Measurements from ENCODE around the gene COG3. TPM values are rescaled to one million over a fixed set of nuclear protein-coding genes. Genes with fewer than 3 reads are reported as not detected.
"Not testable (repeated sequence)": the region's sequence is repeated elsewhere in the genome, so short reads cannot be mapped to it uniquely, and the experiment has no call there.

COG3 gene
- total RNA-seq, 1 donor from 2014 or later: 19.1 TPM

DNA sequence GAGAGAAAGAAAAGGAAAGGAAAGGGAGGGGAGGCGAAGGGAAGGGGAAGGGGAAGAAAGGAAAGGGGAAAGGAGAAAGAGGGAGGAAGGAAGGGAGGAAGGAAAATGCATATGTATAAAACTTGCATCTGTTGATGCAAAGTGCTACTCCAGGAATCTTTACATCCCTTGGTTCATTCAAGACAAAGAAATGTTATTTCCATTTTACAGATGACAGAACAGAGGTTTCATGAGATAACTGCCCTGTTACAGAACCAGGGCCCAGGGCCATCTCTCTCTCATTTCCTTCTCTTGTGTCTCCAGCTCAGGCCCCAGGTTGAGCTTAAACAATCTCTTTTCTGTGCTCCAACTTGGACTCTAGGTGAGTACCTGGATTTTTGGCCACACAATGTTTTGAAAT is 44.8 kb upstream of the COG3 start:
- Mint-ChIP-seq H3K4me1 (peaks cover 17% of the 10 kb centered on the region), H3K27me3 (ENCODE audit: low read depth) (no peaks in the 10 kb centered on the region), H3K27ac (ENCODE audit: unreplicated experiment) (no peak overlapping the region), H3K36me3 (ENCODE audit: low read depth) (no peaks in the 10 kb centered on the region), H3K9me3 (no peaks in the 10 kb centered on the region), H3K4me3 (peak overlapping the region; percentile 77)
- no peak for TF ChIP-seq CTCF (conservative IDR thresholded peaks at IDR 0.05)
- DNase-seq (ENCODE audit: low read depth, low spot score): no peak

- Mint-ChIP-seq H3K27ac (ENCODE audit: unreplicated experiment) (no peak overlapping the region), H3K4me1 (peaks cover 4% of the 10 kb centered on the region), H3K27me3 (ENCODE audit: low read depth) (no peaks in the 10 kb centered on the region), H3K36me3 (ENCODE audit: low read depth) (no peaks in the 10 kb centered on the region), H3K9me3 (no peaks in the 10 kb centered on the region), H3K4me3 (peak overlapping the region; percentile 63)
- DNase-seq (ENCODE audit: low read depth, low spot score): no peak
- TF ChIP-seq CTCF (conservative IDR thresholded peaks at IDR 0.05): no peak
Observed at GRCh38 chr13:45422731-45423292, 41.9 kb upstream of the COG3 start.

GRCh38 chr13:45426056-45426841 is 38.5 kb upstream of the COG3 start:
- not testable (repeated sequence) for DNase-seq (ENCODE audit: low read depth, low spot score)

GRCh38 chr13:45432737-45433380 is 31.9 kb upstream of the COG3 start:
- no peak overlapping the region for H3K27ac Mint-ChIP-seq (ENCODE audit: unreplicated experiment)
- H3K4me3 Mint-ChIP-seq: no peak overlapping the region
- H3K9me3 Mint-ChIP-seq: no peaks in the 10 kb centered on the region
- H3K36me3 Mint-ChIP-seq (ENCODE audit: low read depth): no peaks in the 10 kb centered on the region
- TF ChIP-seq CTCF (conservative IDR thresholded peaks at IDR 0.05): no peak
- H3K4me1 Mint-ChIP-seq: peaks cover 2% of the 10 kb centered on the region
- no peak for DNase-seq (ENCODE audit: low read depth, low spot score)
- H3K27me3 Mint-ChIP-seq (ENCODE audit: low read depth): no peaks in the 10 kb centered on the region

More at GRCh38 chr13:45426056-45426841, 38.5 kb upstream of the COG3 start:
- H3K4me1 Mint-ChIP-seq; H3K36me3 Mint-ChIP-seq (ENCODE audit: low read depth); H3K27me3 Mint-ChIP-seq (ENCODE audit: low read depth); H3K9me3 Mint-ChIP-seq; H3K27ac Mint-ChIP-seq (ENCODE audit: unreplicated experiment); H3K4me3 Mint-ChIP-seq: not testable (repeated sequence)

DNA sequence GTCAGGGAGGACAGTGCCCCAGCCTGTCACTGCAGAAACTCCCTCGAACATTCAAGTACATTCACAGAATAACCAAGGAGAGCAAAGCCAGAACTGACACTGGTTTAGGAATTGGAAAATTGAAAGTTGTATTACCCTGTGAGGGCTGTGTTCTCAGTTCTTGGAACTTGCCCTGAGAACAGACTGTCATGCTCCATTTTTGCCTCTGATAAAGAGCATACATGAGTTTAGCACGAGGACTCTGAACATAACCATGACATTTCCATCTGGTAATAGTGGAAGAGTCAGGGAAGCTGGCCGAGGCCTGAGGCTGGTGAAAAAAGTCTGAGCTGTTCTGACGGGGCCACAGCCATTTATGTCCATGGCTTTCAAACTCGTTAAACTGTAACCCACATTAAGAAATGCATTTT is 31.4 kb upstream of the COG3 start:
- Mint-ChIP-seq H3K9me3 (no peaks in the 10 kb centered on the region), H3K27ac (ENCODE audit: unreplicated experiment) (no peak overlapping the region), H3K27me3 (ENCODE audit: low read depth) (no peaks in the 10 kb centered on the region), H3K4me3 (no peak overlapping the region), H3K4me1 (peaks cover 7% of the 10 kb centered on the region), H3K36me3 (ENCODE audit: low read depth) (no peaks in the 10 kb centered on the region)
- DNase-seq (ENCODE audit: low read depth, low spot score): no peak
- TF ChIP-seq CTCF (conservative IDR thresholded peaks at IDR 0.05): no peak

Data from neural crest cell (in vitro differentiated cells).